UCSD-AML1 (cell line): Measurements from ENCODE around the gene PLEKHA5.
"Not testable (repeated sequence)": the region's sequence is repeated elsewhere in the genome, so short reads cannot be mapped to it uniquely, and the experiment has no call there.

Experiments
- DNase-seq: peaks from one replicate; lab custom pipeline; 2025; ENCODE audit not compliant: unreplicated experiment; lab: John Stamatoyannopoulos, UW

Gene PLEKHA5

DNA sequence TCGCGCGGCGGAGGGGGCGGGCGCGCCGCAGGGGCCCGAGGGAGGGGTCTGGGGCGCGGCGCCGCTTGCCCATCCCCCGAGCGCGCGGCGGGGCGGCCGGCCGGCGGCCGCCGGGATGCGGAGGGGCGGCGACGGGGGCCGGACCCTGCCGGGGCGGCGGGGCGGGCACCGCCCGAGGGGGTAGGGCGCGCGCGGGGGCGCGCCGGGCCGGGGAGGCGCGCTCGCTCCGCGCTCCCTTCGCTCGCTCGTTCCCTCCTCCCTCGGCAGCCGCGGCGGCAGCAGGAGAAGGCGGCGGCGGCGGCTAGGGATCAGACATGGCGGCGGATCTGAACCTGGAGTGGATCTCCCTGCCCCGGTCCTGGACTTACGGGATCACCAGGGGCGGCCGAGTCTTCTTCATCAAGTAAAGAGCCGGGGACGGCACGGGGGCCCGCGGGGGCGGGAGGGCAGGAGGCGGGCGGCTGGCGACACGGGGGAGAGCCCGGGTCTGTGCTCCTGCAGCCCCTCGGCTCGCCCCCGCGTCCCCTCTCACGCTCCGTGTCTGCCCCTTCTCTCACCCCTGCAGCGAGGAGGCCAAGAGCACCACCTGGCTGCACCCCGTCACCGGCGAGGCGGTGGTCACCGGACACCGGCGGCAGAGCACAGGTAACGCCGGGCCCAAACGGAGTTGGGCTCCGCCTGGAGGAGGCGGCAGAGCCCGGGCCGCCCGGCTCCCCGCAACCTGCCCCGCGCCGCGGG is at the start of gene PLEKHA5:
PLEKHA5 (plus strand) TSS at position 248 of the 738 bp plus-strand sequence; CDS start at position 315, 67 bp downstream.
- peak; percentile 87 for DNase-seq

GRCh38 chr12:19080918-19081317 is 48.6 kb upstream of the PLEKHA5 start:
- DNase-seq: no peak

DNA sequence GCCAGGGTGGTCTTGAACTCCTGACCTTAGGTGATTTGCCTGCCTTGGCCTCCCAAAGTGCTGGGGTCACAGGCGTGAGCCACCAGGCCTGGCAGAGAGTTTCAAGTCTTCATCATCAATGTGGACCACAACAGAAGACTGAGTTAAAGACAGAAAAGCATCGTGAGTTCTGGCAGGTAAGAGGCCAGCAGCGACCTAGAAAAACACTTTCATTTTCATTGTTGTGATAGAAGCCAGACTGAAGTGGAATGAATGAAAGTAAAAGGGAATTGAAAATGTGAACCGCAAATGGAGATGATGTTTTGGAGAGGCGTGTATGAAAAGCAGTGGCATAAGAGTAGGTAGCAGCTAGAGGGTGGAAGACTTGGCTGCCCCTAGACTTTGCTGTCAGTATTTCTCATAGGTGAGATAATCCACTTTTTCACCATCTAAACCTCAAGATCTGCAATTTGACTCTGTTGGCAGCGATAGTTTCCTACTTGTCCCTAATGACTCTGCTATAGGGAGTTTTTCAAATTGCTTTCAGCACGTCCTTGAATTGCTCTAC is 47.1 kb upstream of the PLEKHA5 start:
- no peak for DNase-seq

DNA sequence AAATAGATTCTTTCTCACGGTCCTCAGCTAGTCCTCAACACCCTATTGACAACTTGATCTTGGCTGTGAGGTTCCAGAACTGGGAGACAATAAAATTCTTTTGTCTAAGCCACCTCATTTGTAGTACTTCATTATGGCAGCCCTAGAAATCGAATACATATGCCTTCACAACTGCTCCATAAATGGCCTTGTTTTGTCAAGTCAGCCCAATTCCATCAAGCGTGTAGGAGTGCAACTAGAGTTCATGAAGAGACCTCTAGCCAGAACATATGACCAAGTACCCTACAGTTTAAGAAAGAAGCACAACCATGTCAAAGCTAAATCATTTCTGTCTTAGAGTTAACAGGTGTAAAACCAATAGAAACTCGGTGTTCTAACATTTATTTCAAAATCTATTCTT is 45.0 kb upstream of the PLEKHA5 start:
- DNase-seq: no peak

DNA sequence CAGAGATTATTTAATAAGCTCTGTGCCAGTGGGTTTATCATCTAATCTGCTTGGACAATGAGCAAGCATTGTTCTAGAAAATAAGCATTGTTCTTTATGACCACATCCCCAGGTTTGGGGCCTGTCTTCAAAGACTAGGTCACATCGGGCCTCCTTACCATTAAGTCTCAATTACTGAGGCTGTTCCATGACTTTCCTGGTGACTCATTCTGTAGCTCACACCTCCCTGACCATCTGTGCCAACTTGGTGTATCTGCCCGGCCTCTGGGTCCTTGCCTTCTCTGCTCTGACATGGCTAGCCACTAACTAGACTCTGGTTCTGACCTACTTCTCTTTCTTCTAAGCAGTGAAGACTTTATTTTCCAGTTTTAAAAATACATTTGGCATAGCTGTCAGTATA is 44.4 kb upstream of the PLEKHA5 start:
- DNase-seq: no peak

- no peak for DNase-seq
These were observed 40.9 kb upstream of the PLEKHA5 start for GRCh38 chr12:19088606-19089005.

- not testable (repeated sequence) for DNase-seq
These were observed 37.1 kb upstream of the PLEKHA5 start for GRCh38 chr12:19092482-19092881.

DNA sequence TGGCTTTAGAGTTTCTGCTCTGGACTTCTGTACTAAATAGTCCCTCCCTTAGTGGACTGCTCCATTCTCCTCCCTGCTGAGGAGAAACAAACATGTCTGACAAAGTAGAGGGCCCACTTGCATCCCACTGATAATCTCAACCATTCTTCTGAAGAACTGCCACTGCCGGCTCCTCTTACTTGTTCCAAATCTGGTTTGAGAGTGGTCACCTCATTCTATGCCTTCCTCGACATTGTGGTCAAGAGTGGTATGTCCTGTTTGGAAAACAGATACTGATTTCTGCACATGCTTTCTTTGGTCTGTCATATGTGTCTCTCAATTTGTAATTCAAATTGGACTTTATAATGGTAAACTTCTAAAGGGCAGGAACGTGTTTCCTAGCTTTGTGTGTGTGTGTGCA is 36.3 kb upstream of the PLEKHA5 start:
- DNase-seq: no peak

GRCh38 chr12:19095331-19095730 is 34.2 kb upstream of the PLEKHA5 start:
- DNase-seq: no peak

DNA sequence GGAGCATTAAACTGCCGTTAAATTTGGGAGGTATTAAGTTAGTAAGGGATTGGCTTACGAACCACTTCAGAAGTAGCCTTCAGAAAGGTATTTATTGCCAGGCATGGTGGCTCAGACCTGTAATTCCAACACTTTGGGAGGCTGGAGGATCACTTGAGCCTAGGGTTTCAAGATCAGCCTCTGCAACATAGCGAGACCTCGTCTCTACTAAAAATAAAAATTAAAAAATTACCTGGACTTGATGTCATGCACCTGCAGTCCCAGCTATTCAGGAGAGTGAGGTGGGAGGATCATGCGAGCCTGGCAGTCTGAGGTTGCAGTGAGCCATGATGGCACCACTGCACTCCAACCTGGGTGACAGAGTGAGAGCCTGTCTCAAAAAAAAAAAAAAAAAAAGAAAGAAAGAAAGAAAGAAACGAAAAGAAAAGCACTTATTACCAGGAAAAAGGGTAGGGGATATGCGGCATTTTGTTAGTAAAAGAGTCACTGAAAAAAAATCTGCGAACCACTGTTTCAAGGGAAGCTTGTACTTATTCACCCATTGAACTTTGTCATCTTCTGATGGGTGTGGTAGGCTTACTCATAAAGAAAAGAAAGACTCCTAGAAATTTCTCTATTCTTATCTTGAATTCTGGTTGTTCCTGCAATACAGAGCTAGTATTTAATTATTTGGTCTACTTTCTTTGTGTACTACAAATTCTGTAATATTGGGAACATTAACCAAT is 33.6 kb upstream of the PLEKHA5 start:
- no peak for DNase-seq

DNA sequence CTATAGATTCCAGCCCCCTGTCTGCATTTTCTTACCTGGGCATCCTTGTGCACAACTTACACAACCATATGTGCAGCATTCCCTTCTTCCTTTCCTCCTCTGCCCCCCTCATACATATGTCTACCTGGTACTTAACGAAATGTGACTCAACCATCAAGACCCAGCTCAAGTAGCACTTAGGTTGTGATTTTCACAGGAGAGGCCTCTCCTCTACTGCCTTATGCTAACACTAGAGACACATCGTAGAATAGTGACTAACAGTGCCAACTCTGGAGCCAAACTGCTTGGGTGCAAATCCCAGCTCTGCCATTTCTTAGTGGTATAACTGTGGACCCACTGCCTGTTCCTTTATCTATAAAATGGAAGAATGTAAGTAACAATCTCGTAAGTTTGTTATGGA is 24.1 kb upstream of the PLEKHA5 start:
- DNase-seq: no peak

DNA sequence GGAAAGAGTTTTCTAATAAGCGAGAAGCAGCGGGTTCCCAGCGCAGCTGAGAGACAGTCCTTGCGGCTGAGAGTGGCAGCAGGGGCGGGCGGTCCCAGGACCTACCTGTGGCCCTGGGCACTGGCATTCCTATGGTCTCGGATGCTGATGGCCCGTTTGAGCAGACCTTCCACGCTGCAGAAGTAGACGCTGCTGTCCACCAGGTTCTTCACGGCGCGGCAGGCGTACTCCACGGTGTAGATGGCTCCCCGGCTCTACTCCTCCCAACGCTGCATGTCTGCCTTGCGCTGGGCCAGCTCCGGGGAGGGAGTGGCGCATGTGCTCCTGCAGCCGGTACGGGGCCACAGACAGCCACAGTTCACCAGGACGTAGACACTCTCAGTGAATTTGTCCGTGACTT is 21.8 kb upstream of the PLEKHA5 start:
- DNase-seq: no peak

GRCh38 chr12:19110221-19110940 is 19.2 kb upstream of the PLEKHA5 start:
- DNase-seq: no peak

DNA sequence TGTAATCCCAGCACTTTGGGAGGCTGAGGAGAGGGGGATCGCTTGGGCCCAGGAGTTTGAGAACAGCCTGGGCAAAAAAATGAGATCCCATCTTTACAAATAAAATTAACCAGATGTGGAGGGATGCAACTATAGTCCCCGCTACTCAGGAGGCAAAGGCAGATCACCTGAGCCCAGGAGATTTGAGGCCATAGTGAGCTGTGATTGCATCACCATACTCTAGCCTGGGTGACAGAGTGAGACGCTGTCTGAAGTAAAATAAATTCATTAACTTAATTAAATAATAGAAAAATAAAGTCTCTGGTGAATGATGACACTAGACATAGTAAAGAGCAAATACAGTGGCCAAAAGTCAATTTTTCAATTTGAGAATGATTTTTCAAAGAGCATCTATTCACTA is 16.1 kb upstream of the PLEKHA5 start:
- no peak for DNase-seq

- no peak for DNase-seq
These were observed 14.2 kb upstream of the PLEKHA5 start for GRCh38 chr12:19115285-19115684.

DNA sequence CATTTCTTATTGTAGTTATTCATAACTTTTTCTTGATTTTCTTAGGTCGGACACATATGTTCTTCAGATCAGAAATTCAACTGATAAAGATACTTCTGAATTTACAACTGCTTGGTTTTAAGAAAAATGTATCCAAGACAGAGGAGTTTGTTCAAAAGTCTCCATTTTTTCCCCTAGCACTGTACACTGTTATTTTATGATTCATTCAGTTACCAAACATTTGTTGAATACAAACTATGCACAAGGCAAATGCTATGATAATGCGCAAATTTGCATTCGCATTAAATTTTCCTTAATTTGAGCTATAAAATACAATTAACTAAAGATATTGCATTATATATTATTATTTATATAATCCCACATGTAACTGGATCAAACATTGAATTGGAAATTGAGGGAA is 10.1 kb upstream of the PLEKHA5 start:
- DNase-seq: no peak

DNA sequence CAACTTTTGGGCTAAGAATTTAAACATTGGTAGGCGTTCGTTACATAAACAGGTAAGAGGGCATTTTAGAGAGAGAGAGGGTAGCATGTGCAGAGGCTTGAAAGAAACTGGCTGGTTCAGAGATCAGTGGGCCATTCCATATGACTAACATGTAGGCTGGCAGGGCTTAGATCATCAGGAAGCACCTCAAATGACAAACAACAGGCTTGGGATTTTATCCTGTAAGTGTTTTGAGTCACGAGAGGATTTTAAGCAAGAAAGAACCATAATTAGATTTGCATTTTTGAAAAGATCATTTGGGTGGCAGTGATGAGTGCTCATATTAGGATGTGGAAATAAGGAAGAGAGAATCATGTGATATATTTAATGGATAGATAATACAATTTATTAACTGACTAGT is 8.7 kb upstream of the PLEKHA5 start:
- no peak for DNase-seq

- no peak for DNase-seq
These were observed 8.0 kb upstream of the PLEKHA5 start for GRCh38 chr12:19121449-19122018.

- DNase-seq: no peak
These were observed 4.2 kb upstream of the PLEKHA5 start for GRCh38 chr12:19125325-19125724.

DNA sequence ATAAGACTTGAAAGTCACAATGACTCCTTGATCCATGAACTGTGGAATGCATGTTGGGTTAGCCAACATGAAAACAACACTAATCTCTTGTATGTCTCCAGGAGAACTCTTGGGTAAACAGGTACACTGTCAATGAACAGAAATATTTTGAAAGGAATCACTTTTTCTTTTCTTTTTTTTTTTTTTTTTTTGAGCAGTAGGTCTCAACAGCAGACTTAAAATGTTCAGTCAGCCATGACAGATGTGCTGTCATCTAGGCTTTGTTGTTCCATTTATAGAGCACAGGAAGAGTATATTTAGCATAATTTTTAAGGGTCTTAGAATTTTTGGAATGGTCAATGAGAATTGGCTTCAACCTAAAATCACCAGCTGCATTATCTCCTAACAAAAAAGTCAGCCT is 2.3 kb upstream of the PLEKHA5 start:
- DNase-seq: no peak

DNA sequence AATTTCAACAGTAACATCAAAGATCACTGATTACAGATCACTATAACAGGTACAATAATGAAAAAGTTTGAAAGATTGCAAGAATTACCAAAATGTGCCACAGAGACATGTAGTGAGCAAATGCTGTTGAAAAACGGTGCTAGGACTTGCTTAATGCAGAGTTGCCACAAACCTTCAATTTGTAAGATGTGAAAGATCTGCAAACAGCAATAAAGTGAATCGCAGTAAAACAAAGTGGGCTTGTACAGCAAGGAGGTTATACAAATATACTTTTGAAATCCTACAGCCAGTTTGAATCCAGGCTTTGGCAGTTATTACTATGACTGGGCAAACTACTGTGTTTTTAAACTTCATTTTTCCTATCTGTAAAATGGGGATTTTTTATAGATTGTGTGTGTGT is 1.0 kb upstream of the PLEKHA5 start:
- DNase-seq: no peak
